HepG2 (cell line): ENCODE data around the gene ABHD15. TPM values are rescaled to one million over a fixed set of nuclear protein-coding genes. Genes with fewer than 3 reads are reported as not detected.
A peak's percentile ranks its signal among the peaks of the same experiment; 100 is the strongest.

ENCODE experiments used
- BRCA1 ChIP-seq: sonication (generic); formaldehyde crosslinking; IDR thresholded peaks from 2 replicates; pipeline ENCODE4 v1.4.0; 2020; ENCODE audit warnings: missing genetic modification reagents
- CBX1 ChIP-seq: IDR thresholded peaks from one replicate; pipeline ENCODE4 v1.6.1; 2016; ENCODE audit warnings: antibody characterized with exemption, low read depth
- GTF3A ChIP-seq: sonication (generic); formaldehyde crosslinking; conservative IDR thresholded peaks from 2 replicates; pipeline ENCODE4 v1.4.0; 2020; ENCODE audit warnings: mild to moderate bottlenecking, missing genetic modification reagents
- HES4 ChIP-seq: sonication (generic); formaldehyde crosslinking; IDR thresholded peaks from 2 replicates; pipeline ENCODE4 v1.9.0; 2021; ENCODE audit warnings: mild to moderate bottlenecking, missing genetic modification reagents, borderline replicate concordance
- IRX3 ChIP-seq: sonication (generic); formaldehyde crosslinking; IDR thresholded peaks from 2 replicates; pipeline ENCODE4 v1.8.1; 2023; ENCODE audit warnings: mild to moderate bottlenecking, low read depth, missing genetic modification reagents, borderline replicate concordance
- JDP2 ChIP-seq: sonication (generic); formaldehyde crosslinking; IDR thresholded peaks from 2 replicates; pipeline ENCODE4 v1.8.1; 2022; ENCODE audit warnings: missing genetic modification reagents, borderline replicate concordance
- MTF2 ChIP-seq: sonication (generic); formaldehyde crosslinking; IDR thresholded peaks from 2 replicates; pipeline ENCODE4 v1.5.0; 2020; ENCODE audit warnings: missing genetic modification reagents, borderline replicate concordance
- NFYC ChIP-seq: IDR thresholded peaks from 2 replicates; pipeline ENCODE4 v1.6.1; 2016; ENCODE audit warnings: missing genetic modification reagents, missing compliant biosample characterization
- NKX3-1 ChIP-seq: sonication (generic); formaldehyde crosslinking; IDR thresholded peaks from 2 replicates; pipeline ENCODE4 v1.5.0; 2020; ENCODE audit warnings: missing genetic modification reagents
- NR3C1 ChIP-seq: sonication (generic); formaldehyde crosslinking; IDR thresholded peaks from 2 replicates; pipeline ENCODE4 v1.4.0; 2020; ENCODE audit warnings: missing genetic modification reagents
- SATB2 ChIP-seq: sonication (generic); formaldehyde crosslinking; IDR thresholded peaks from 2 replicates; pipeline ENCODE4 v1.5.0; 2020; ENCODE audit warnings: missing genetic modification reagents
- TBX2 ChIP-seq: sonication (generic); formaldehyde crosslinking; IDR thresholded peaks from 2 replicates; pipeline ENCODE4 v1.5.0; 2020; ENCODE audit warnings: missing genetic modification reagents, mild to moderate bottlenecking, borderline replicate concordance
- UBTF ChIP-seq: sonication (generic); formaldehyde crosslinking; IDR thresholded peaks from 2 replicates; pipeline ENCODE4 v1.4.0; 2020; ENCODE audit warnings: mild to moderate bottlenecking, missing genetic modification reagents
- ZMAT3 ChIP-seq: sonication (generic); formaldehyde crosslinking; conservative IDR thresholded peaks from 2 replicates; pipeline ENCODE4 v1.7.0; 2021; ENCODE audit warnings: missing genetic modification reagents
- ZNF18 ChIP-seq: sonication (generic); formaldehyde crosslinking; IDR thresholded peaks from 2 replicates; pipeline ENCODE4 v1.8.0; 2022; ENCODE audit warnings: mild to moderate bottlenecking, missing genetic modification reagents; ENCODE audit not compliant: insufficient replicate concordance
- ZNF703 ChIP-seq: sonication (generic); formaldehyde crosslinking; IDR thresholded peaks from 2 replicates; pipeline ENCODE4 v1.5.1; 2020; ENCODE audit warnings: missing genetic modification reagents, mild to moderate bottlenecking, moderate library complexity, borderline replicate concordance
- ZNF75D ChIP-seq: sonication (generic); formaldehyde crosslinking; IDR thresholded peaks from 2 replicates; pipeline ENCODE4 v1.8.1; 2023; ENCODE audit warnings: missing genetic modification reagents, mild to moderate bottlenecking, borderline replicate concordance
- polyA plus RNA-seq, 8 experiments: library from polyadenylated mRNA; depleted of rRNA in 3 of 8; stranded (reverse) in 7 of 8; unstranded in 1 of 8; fragments of >200 nt; fragmentation: Illumina TruSeq in 4 of 8; extraction: Trizol in 4 of 8; gene quantifications; 2 replicates each; pipeline versions ENCODE4 v1.2.1 to v1.2.3, GENCODE V29; 2011 to 2016; ENCODE audit warnings: low read depth in 4 of 8, missing spikeins in 1 of 8, mixed read lengths in 1 of 8; ENCODE audit not compliant: insufficient read depth in 1 of 8
- total RNA-seq, 5 experiments: library from RNA; depleted of rRNA; stranded (reverse); fragments of >200 nt; fragmentation: Illumina TruSeq; extraction: Trizol; gene quantifications; 2 replicates each; pipeline ENCODE4 v1.2.3, GENCODE V29; 2016; ENCODE audit warnings: low read depth in 1 of 5
- TF ChIP-seq, protein P1 (sequence below): IDR thresholded peaks from 2 replicates; pipeline ENCODE4 v1.6.1; 2016
- TF ChIP-seq, protein P2 (sequence below): sonication (generic); formaldehyde crosslinking; IDR thresholded peaks from 2 replicates; pipeline ENCODE4 v1.4.0; 2020; ENCODE audit warnings: missing genetic modification reagents, mild to moderate bottlenecking, borderline replicate concordance
- TF ChIP-seq, protein P3 (sequence below): sonication (generic); formaldehyde crosslinking; IDR thresholded peaks from 2 replicates; pipeline ENCODE4 v1.4.0; 2020; ENCODE audit warnings: missing genetic modification reagents

ABHD15 gene
- total and polyA plus RNA-seq, 2 of the 13 experiments (the other 11 are each of a cell fraction or from before 2014, with no cell fraction given) = 2.4 to 7.7 TPM

GRCh38 chr17:29555840-29556239, 11.0 kb downstream of the ABHD15 start (continued):
- TF ChIP-seq, protein P1, sequence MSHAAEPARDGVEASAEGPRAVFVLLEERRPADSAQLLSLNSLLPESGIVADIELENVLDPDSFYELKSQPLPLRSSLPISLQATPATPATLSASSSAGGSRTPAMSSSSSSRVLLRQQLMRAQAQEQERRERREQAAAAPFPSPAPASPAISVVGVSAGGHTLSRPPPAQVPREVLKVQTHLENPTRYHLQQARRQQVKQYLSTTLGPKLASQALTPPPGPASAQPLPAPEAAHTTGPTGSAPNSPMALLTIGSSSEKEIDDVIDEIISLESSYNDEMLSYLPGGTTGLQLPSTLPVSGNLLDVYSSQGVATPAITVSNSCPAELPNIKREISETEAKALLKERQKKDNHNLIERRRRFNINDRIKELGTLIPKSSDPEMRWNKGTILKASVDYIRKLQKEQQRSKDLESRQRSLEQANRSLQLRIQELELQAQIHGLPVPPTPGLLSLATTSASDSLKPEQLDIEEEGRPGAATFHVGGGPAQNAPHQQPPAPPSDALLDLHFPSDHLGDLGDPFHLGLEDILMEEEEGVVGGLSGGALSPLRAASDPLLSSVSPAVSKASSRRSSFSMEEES (CRISPR knock-in tag) = peak; percentile 68; the same call in 1 of the 2 replicates
- TF ChIP-seq ZNF75D (CRISPR knock-in tag) = no peak
- TF ChIP-seq UBTF (CRISPR knock-in tag) = no peak
- TF ChIP-seq NR3C1 = no peak
- no peak; the same call in 1 of the 2 replicates for TF ChIP-seq NKX3-1 (CRISPR knock-in tag)
- TF ChIP-seq ZNF703 = no peak
- no peak for TF ChIP-seq ZNF18 (CRISPR knock-in tag)
- TF ChIP-seq IRX3 (CRISPR knock-in tag) = no peak
- no peak for TF ChIP-seq ZMAT3 (CRISPR knock-in tag)
- TF ChIP-seq, protein P2, sequence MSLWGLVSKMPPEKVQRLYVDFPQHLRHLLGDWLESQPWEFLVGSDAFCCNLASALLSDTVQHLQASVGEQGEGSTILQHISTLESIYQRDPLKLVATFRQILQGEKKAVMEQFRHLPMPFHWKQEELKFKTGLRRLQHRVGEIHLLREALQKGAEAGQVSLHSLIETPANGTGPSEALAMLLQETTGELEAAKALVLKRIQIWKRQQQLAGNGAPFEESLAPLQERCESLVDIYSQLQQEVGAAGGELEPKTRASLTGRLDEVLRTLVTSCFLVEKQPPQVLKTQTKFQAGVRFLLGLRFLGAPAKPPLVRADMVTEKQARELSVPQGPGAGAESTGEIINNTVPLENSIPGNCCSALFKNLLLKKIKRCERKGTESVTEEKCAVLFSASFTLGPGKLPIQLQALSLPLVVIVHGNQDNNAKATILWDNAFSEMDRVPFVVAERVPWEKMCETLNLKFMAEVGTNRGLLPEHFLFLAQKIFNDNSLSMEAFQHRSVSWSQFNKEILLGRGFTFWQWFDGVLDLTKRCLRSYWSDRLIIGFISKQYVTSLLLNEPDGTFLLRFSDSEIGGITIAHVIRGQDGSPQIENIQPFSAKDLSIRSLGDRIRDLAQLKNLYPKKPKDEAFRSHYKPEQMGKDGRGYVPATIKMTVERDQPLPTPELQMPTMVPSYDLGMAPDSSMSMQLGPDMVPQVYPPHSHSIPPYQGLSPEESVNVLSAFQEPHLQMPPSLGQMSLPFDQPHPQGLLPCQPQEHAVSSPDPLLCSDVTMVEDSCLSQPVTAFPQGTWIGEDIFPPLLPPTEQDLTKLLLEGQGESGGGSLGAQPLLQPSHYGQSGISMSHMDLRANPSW (CRISPR knock-in tag) = no peak
- no peak for TF ChIP-seq HES4
- no peak for TF ChIP-seq JDP2
- no peak for TF ChIP-seq BRCA1
- TF ChIP-seq, protein P3, sequence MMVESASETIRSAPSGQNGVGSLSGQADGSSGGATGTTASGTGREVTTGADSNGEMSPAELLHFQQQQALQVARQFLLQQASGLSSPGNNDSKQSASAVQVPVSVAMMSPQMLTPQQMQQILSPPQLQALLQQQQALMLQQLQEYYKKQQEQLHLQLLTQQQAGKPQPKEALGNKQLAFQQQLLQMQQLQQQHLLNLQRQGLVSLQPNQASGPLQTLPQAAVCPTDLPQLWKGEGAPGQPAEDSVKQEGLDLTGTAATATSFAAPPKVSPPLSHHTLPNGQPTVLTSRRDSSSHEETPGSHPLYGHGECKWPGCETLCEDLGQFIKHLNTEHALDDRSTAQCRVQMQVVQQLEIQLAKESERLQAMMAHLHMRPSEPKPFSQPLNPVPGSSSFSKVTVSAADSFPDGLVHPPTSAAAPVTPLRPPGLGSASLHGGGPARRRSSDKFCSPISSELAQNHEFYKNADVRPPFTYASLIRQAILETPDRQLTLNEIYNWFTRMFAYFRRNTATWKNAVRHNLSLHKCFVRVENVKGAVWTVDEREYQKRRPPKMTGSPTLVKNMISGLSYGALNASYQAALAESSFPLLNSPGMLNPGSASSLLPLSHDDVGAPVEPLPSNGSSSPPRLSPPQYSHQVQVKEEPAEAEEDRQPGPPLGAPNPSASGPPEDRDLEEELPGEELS (CRISPR knock-in tag) = peak; percentile 72; the same call in 1 of the 2 replicates
- no peak for TF ChIP-seq GTF3A (CRISPR knock-in tag)
- no peak for TF ChIP-seq MTF2 (CRISPR knock-in tag)
- no peak for TF ChIP-seq NFYC (CRISPR knock-in tag)
- no peak for TF ChIP-seq SATB2 (CRISPR knock-in tag)
- TF ChIP-seq CBX1 = no peak
- TF ChIP-seq TBX2 = peak; percentile 66; the same call in 1 of the 2 replicates
